Amygdala (tissue), 56 donors: ENCODE results near the gene LGALS9.
"Not testable (repeated sequence)": the region's sequence is repeated elsewhere in the genome, so short reads cannot be mapped to it uniquely, and the experiment has no call there.

Experiments
- DNase-seq, 56 donors: peaks; one replicate each; lab custom pipeline; 2025; lab: John Stamatoyannopoulos, UW

The LGALS9 gene

DNA sequence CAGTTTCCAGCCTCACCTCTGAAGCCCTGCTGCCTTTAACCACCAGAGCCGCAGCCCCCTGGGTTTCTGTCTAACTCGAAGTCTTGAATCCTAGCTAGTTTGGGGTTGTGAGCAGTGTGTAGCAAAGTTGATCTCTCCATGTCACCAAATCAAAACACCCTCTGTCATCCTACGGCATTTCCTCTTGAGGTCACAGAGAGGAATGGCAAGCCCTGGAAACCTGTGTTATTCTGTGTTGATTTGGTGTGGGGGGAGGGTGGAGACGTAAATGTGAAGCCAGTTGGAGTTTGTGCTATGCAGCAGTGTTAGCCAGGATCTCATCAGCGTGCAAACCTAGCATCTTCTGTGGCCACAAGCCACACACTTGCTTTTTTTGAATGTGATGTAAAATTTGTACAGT is 5.1 kb upstream of the LGALS9 start:
- DNase-seq, result no peak

DNA sequence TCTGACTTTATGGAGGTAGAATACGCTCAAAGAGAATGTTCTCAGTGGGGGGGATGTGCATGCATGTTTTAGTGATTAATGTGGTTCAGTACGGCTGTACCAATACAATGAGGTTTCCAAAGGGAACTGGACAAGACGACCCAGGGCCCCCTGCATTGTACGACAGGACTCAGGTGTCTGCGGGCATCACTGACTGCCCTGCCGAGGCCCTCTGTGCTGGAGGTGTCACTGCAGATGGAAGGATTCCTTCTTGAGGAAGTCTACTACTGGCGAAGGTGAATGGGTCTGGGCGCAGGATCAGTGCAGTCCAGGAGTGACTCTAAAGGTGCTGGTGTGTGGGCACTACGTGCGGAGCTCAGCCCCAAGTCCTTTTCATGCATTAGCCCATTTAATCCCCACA is 3.5 kb upstream of the LGALS9 start:
- no peak for DNase-seq

DNA sequence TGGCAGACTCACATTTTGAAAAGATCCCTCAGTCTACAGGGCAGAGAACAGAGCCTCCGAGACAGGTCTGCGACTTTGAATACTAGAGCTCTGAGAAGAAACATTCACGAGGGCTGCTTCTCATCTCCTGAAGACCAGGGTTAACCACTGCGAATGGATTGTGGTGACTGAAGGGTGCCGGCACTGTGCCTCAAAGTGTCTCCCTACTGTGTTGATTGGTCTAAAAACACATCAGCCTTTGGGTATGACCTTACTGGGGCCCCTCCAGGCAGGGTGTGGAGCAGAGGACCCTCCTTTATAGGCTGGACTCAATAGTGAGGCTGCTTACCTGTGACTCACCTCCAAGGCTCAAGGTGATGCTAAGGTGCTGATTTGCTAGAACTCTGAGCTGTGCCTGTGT is 2.6 kb upstream of the LGALS9 start:
- DNase-seq, result no peak

DNA sequence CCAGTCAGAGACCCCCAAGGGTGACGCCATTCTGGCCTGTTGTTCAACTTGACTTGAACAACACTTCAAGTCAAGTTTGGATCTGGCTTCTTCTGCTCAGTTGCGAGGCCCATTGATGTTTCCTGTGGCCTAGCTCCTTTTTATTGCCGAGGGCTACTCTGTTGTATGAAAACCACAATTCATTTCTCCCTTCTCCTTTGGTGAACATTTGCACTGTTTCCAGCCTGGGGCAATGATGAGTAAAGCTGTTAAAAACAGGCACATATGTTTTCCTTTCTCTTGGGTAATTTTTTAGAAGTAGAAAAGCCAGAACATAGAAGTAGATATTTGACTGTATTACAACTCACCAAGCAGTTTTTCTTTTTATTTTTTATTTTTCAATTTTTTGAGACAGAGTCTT is 1.7 kb upstream of the LGALS9 start:
- DNase-seq, result not testable (repeated sequence)

DNA sequence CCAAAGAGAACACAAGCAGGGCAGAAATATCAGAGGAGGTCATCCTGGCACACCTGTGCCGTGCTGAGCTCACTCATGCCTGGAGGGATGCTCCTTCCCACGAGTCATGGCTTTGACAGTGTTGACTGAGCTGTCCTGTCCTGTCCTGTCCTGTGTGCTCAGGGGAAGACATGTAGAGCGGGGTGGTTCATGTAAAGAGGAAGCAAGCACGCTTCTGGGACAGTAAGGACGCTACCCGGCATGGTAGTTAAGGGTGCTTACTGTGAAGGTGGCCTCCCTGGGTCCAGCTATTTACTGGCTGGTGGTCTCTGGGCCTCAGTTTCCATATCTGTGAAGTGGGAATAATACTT is 398 bp downstream of the LGALS9 start:
- no peak for DNase-seq

DNA sequence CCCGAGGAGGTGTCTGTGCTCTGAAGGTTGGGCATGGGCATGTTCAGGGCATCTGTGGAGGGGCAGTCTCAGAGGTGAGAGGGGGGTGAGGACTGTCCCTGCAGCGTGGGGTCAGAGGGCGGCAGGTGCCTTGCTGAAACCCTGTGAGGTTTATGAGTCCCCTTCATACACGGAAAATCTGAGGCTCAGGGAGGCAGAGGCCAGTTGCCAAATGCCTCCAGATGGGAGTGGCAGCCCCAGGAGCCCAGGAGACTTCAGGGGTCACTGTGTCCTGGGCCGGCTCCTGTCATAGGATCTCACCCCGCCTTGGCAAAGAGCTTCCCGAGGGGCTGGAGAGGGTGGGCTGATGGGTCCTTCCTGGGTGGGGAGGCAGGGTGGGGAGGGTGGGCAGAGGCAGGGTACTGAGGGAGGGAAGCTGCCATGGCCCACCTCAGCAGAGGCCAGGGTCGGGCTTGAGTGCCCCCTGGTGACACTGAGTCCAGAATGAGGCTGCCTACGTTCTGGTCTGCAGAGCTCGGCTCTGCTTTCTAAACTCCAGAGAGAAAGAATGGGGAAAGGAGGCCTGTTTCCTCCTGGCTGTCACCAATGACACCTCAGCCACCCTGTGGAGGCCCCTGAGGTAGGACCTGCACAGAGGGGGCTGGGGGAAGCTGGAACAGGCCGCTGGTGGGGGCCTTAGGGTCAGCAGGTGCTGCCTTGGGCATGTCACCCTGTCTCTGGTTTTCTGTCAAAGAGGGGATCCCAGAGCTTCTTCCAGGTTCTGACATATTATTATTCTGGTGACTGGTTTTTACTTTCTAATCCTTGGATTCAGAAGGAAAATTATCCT is 1.1 kb downstream of the LGALS9 start:
- DNase-seq, result no peak

DNA sequence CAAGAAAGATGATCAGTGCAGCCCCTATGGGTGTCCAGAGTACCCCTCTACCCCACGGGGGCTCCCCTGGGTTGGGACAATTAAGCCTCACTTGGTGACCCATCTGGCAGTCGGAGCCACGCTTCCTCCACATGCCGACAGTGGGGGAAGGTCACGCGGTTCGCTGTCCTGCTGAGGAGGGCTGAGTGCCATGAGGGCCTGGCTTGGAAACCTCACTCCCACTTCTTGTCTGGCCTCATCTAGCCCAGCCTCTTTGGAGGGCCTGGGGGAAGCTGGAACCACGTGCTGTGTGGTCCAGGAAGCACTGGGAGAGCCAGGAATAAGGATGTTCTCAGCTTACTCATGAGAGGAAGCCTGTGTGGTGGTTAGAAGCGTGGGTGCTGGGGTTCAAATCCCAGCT is 1.8 kb downstream of the LGALS9 start:
- DNase-seq, result peak in 50 of 56 donors; percentile 19 to 83 (median 56)

DNA sequence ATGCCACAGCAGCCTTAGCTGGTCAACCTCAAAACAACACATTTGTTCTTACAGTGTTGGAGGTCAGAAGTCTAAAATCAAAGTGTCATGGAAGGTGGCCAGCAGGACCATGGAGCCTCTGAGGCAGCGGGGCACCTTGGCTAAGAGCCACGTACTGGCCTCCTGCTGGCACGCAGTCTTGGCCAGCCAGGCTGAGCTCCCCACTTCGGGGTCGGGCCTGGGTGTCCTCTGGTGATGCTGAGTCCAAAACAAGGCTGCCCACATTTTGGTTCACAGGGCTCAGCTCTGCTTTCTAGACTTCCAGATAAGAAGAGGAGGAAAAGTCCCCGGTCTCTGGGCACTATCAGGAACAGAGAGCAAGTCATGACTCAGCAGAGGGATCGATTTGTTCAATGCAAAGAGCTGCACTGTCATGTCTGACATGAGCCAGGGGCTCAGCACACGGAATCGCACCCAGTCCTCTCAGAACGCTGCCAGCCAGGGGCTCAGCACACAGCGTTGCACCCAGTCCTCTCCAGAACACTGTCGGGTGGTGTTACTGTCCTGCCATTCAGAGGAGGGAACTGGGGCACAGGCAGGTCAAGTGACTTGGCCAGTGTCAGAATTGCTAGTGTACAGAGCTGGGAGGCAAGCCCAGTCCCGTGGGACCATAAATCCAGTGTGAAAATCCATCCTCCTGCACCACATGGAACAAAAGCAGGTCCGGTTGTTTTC is 2.5 kb downstream of the LGALS9 start:
- DNase-seq, result peak in 9 of 56 donors; percentile 5 to 37 (median 12)

DNA sequence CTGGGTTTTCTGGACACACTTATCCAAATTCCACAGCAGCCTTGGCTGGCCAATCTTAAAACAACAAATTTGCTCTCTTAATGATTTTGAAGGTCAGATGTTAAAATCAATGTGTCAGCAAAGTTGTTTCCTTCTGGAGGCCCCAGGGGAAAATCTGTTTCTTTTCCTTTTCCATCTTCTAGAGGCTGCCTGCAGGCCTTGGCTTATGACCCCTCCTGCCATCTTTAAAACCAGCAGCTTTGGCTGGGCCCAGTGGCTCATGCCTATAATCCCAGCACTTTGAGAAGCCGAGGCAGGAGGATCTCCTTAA is 3.0 kb downstream of the LGALS9 start:
- no peak for DNase-seq

DNA sequence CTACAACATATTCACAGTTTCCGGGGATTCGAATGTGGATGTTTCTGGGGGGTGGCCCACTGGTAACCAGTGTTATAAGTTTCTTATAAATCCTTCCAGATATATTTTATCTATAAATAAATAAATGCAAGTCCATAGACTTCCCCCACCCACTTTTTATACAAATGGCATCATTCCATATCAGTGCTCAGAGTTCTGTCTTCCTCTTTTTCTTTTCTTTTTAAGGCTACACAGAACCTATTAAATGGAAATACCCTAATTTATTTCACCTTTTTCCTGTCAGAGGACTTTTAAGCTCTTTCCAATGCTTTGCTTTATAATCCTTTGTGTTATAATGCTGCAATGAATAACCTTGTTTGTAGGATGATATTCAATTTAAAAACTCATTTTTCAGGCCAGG is 3.8 kb downstream of the LGALS9 start:
- no peak for DNase-seq

DNA sequence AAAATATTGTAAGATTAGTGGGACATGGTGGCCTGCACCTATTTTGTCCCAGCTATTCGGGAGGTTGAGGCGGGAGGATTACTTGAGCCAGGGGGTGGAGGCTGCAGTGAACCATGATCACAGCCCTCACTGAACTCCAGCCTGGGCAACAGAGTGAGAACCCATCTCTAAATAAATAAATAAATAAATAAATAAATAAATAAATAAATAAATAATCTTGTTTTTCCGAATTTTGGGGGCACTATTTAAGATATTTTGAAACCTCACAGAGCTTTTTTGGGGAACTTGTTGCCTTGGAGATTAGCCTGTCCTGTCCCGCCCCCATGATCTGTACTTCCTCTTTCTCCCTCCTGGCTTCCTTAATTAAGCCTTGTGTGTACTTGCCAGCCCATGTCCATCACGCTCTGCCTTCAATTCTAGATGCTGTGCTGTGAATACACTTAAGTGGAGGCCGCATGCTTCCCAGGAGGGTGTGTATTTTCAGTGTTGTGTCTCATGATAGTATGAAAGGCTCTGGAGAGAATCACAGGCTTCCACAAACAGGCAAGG is 4.4 kb downstream of the LGALS9 start:
- DNase-seq, result peak in 12 of 56 donors; percentile 2 to 61 (median 15)

DNA sequence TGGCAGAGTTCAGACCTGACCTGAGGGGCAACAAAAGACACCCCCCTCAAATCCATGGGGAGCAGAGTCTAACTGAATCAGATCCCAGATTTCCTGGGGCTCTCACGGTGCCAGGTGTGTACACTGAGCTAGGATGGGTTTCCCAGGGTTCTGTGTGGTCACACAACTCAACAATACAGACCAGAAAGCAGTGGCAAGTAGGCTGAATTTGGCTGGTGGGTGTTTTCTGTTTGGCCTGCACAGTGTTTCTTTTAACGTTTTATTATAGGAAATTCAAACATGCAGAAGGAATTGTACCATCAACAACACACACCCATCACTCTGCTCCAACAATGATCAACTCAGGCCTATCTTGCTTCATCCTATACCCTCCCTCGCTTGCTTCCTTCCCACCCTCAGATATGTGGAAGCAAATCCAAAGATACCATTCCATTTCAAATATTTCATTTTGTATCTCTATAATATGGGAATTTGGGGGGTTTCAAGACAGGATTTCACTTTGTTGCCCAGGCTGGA is 5.1 kb downstream of the LGALS9 start:
- DNase-seq, result not testable (repeated sequence)

DNA sequence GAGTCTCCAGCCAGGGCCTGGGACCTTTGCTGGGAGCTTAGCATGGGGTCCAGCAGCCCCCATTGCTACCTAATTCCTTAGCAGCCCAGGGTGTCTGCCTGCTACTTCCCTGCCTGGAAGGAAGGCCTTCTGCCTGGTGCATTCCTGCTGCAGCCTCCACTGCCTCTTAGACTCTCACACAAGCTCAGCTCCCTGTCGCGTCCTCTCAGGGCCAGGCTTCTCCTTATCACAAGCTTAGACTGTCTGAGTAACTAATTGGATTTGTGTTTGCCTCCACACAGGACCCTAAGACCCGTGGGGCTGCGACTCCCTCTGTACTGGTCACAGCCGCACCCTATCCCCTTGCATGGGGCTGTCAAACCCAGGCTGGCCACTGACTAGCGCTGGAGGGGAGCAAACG is 6.8 kb downstream of the LGALS9 start:
- not testable (repeated sequence) for DNase-seq

DNA sequence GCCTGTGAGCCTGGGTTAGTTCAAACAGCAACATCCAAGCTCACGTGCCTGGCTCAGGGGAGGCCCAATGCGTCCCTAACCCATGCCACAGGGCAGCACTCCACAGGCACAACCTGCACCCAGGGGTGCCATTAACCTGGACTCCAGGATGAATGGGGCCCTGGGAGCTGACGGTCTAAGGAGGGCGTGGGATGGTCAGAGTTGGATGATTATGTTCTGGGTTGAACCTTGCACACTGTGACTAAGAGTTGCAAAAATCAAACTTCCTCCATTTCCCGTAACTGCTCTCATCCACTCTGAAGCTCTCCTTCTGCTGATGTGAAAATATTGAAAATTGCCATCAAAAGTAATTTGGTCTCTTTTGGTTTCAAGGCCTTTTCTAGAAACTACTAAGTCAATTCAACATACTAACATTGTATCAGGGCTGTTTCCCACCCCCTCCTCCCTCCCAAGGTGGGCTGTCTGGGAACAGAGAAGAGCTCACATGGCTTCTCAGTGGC is 7.5 kb downstream of the LGALS9 start:
- DNase-seq, result not testable (repeated sequence)

DNA sequence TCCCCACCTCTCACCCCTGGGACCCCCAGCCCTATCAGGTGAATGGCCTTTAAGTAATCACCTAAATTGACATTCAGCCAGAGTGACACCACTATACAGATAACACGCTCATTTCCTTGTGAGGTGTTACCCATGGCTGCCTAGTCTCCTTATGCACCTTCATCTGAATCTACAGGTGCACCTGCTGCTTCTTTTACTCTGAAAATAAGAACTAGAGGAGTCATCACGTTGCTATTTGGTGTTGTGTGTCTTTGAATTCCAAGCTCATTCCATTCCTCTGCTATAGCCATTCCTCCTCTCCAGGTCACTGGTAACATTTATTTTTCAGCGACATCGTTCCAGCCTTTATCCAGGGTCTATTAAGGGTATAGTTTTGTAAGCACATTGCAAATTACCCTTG is 9.8 kb downstream of the LGALS9 start:
- no peak for DNase-seq

DNA sequence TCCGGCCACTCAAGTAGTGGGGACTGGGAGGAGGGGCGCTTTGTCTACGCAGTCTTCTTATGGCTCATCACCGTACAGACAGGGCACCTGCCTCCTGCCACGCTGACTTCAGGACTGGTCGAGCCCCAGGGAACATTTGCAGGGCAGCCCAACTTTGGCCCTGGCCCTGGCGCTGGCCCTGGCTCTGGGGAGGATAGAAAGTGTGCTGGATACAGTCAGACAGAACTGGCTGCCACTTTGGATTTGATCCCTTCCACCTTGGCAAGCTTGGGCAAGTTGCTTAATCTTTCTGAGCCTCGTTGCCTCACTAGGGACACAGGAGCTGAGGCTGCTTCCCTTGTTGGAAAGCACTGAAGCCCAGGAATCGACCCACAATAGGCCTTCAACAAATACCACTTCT is 13.6 kb downstream of the LGALS9 start:
- DNase-seq, result peak in 11 of 56 donors; percentile 5 to 32 (median 20)

DNA sequence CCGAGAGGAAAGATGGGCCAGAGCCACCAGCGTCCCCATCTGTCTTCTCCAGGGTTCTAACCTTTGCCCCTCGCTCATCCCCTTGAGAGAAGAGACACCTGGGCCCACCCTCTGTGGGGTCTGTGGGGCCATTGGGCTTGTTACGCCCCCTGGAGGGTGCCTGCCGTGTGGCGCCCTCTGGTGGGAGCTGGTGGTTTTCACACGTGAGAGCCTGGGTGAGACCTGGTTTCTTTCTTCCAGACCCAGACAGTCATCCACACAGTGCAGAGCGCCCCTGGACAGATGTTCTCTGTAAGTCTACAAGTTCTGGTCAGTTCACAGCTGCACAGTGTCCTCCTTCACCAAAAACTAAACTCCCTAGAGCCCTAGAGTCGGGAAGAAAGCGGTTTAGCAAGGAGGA is 14.6 kb downstream of the LGALS9 start:
- DNase-seq, result not testable (repeated sequence)

DNA sequence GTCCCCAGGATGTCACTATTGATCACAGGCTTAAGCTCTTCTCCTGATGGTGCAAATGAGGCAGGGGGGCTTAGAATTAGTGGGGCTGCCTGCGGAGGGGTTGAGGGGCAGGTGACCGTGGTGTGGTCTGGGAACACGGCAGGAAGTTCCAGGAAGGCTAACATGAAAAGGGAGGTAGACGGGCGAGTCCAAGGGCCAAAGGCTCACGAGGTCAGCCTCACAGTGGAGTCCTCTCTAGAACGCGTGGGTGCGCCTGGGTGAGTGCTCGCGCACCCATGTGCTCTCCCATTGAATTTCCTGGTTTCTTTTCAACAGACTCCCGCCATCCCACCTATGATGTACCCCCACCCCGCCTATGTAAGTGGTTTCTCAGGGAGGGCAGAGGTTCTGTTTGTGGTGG is 15.2 kb downstream of the LGALS9 start:
- no peak for DNase-seq

DNA sequence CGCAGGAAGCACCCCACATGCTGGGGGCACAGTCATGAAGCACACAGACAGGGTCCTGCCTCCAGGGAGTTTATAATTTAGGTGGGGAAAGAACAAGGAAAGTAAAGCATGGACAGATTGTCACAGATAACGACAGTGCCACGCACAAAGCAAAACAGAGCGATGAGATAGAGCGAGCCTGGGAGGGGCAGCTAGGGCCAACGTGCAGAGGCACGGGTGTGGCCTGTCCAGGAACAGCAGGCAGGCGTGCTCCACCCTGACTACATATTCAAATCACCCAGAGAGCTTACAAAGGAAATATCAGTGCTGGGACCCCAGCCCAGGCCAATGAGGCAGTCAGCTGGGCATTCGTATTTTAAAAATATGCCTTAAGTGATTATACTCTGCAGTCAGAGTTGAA is 16.8 kb downstream of the LGALS9 start:
- DNase-seq, result no peak

DNA sequence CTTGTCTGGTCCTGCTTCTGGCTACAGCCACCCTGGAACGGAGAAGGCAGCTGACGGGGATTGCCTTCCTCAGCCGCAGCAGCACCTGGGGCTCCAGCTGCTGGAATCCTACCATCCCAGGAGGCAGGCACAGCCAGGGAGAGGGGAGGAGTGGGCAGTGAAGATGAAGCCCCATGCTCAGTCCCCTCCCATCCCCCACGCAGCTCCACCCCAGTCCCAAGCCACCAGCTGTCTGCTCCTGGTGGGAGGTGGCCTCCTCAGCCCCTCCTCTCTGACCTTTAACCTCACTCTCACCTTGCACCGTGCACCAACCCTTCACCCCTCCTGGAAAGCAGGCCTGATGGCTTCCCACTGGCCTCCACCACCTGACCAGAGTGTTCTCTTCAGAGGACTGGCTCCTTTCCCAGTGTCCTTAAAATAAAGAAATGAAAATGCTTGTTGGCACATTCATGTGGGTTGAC is 18.2 kb downstream of the LGALS9 start:
- peak in 14 of 56 donors; percentile 4 to 43 (median 15) for DNase-seq

DNA sequence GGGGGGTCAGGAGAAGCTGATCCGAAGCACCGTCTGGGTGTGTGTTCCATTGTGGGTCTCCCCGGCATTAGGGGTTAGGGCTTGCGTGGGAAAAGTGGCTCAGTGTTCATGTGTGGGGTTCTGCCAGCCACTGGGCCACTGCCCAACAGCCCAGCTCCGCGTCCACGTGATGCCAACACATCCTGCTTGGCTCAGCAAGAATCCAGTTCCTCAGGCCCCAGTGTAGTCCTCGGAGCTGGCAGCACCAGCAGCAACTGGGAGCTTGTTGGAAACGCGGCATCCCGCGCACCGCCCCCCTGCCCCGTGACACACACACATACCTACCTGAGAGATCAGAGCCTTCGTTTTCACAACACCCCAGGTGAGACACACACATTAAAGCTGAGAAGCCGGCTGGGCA is 18.9 kb downstream of the LGALS9 start:
- peak in 50 of 56 donors; percentile 8 to 79 (median 44) for DNase-seq
